ENCODE measurements around the gene CD163.

- TF ChIP-seq SUZ12 (IDR thresholded peaks at IDR 0.05) (no peak), CTBP1 (IDR thresholded peaks at IDR 0.05; ENCODE audit: borderline replicate concordance) (no peak), PKNOX1 (IDR thresholded peaks at IDR 0.05) (no peak), SP1 (IDR thresholded peaks at IDR 0.05) (no peak), NFRKB (IDR thresholded peaks at IDR 0.05) (no peak), BHLHE40 (IDR thresholded peaks at IDR 0.05; ENCODE audit: borderline replicate concordance) (no peak), ARNT (IDR thresholded peaks at IDR 0.05) (no peak), FOXA1 (IDR thresholded peaks at IDR 0.05) (no peak)
These were observed 18.5 kb downstream of the CD163 start for GRCh38 chr12:7485095-7485494.

Measured in HEK293T (cell line).